ENCODE measurements around the gene GRIN3A.

GRIN3A gene

DNA sequence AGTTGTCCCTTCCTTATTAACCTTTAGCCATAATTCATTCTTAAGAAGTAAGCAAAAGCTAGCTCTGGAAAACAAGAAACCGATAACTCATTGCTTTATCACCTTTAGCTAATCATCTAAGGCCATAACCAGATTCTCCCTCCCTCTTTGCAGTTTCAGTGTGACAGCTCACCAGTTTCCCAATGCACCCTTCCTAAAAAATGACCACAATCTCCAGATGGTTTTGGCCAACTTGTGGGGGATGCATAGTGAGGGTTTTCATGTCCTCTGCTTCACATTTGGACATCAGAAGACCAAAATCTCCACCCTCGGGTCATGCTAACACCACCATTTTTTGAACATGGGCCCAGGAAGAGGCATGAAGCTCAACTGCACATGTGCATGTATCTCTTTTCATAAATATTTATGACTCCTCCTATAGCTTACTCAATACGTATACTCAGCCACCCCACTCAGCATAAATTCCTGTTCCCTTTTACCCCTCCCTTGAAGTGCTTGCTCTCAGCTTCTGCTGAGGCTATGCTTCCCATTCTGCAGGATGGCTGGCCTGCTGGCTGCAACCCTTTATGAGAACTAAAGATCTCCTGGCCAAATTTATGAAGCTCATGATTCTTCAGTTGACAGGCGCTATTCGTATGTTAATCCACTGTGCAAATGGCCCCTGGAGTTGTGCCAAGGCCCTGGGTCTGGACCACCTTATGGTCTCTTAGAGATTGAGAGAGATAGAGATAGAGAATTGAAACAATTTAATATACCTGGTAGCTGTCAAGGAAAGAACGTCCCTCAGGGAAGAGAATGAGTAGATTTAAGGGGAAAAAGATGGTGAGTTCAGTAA lies 158.5 kb downstream of the GRIN3A start:
- TF ChIP-seq, protein P1, sequence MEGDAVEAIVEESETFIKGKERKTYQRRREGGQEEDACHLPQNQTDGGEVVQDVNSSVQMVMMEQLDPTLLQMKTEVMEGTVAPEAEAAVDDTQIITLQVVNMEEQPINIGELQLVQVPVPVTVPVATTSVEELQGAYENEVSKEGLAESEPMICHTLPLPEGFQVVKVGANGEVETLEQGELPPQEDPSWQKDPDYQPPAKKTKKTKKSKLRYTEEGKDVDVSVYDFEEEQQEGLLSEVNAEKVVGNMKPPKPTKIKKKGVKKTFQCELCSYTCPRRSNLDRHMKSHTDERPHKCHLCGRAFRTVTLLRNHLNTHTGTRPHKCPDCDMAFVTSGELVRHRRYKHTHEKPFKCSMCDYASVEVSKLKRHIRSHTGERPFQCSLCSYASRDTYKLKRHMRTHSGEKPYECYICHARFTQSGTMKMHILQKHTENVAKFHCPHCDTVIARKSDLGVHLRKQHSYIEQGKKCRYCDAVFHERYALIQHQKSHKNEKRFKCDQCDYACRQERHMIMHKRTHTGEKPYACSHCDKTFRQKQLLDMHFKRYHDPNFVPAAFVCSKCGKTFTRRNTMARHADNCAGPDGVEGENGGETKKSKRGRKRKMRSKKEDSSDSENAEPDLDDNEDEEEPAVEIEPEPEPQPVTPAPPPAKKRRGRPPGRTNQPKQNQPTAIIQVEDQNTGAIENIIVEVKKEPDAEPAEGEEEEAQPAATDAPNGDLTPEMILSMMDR (IDR thresholded peaks at IDR 0.05; ENCODE audit: low read depth, low read length): no peak
- H3K4me3 ChIP-seq (replicated peaks in 1 of 2; ENCODE audit: low read depth in 2 of 2, low read length in 2 of 2): no peak overlapping the region
- no peak for DNase-seq (ENCODE audit: low read depth in 2 of 2)

DNA sequence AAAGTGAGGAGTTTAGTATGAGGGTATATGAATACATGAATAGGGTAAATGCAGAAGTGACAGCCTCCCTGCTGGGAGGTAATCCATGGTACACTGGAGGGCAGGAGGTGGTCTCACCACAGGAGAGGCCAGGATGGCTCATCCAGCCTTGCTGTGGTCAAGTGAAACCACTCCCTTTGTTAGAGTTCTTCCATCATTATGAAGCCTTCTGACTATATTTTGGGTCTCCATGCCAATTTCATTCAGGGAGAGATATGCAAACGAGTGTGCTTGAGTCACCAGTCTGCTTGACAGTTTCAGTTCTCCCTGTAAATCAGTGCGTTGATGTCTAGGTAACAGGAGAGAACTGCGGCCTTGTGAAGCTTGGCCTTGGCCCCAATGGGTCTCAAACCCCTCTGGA lies 160.1 kb downstream of the GRIN3A start:
- TF ChIP-seq, protein P1 (IDR thresholded peaks at IDR 0.05; ENCODE audit: low read depth, low read length): no peak
- no peak for DNase-seq (ENCODE audit: low read depth in 2 of 2)
- no peak overlapping the region for H3K4me3 ChIP-seq (replicated peaks in 1 of 2; ENCODE audit: low read depth in 2 of 2, low read length in 2 of 2)

DNA sequence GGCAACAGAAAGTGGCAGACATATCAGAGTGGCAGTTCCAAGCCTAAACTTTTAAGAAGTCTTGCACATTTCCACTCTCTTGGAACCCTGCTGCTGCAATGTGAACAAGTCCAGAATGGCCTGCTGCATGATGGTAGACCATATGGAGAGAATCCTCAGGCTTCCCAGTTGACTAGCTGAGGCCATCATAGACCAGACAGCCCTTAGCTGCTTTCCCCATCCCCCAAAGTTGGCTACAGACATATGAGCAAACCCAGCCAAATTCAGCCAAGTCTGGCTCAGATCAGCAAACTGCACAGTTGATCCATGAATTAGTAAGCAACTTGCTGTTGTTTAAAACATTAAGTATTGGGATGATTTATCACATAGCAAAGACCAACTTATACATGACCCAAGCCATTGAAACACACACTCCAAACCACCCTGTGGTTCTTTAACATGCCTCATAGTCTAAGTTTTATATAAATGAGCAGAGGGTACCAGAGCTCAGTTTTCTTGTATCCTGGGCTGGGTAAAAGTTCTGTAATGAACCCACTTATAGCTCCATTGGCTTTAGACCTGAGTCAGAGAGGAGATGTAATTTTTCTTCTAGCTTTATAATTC lies 163.6 kb downstream of the GRIN3A start:
- no peak for DNase-seq (ENCODE audit: low read depth in 2 of 2)
- TF ChIP-seq, protein P1 (IDR thresholded peaks at IDR 0.05; ENCODE audit: low read depth, low read length): no peak
- H3K4me3 ChIP-seq (replicated peaks in 1 of 2; ENCODE audit: low read depth in 2 of 2, low read length in 2 of 2): no peak overlapping the region

DNA sequence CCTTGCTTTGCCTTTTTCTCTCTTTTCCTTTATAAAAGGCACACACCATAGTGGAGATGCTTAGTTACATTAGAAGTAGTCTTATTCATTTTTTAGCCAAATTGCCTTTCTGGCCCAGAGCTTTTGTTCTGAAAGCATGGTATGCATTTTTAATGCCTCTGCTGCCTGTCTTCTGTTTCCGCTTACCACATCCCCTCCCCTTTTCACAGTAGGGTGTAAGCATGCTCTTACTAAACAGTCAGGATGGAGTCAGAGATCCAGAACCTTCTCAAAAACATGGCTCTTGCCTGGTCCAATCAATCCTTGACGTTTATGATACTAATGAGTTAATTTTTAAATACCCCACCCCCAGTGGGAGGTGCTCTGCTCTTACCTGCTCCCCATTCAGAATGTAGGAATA lies 166.1 kb downstream of the GRIN3A start:
- H3K4me3 ChIP-seq (replicated peaks in 1 of 2; ENCODE audit: low read depth in 2 of 2, low read length in 2 of 2): no peak overlapping the region
- TF ChIP-seq, protein P1 (IDR thresholded peaks at IDR 0.05; ENCODE audit: low read depth, low read length): no peak
- DNase-seq (ENCODE audit: low read depth in 2 of 2): no peak

DNA sequence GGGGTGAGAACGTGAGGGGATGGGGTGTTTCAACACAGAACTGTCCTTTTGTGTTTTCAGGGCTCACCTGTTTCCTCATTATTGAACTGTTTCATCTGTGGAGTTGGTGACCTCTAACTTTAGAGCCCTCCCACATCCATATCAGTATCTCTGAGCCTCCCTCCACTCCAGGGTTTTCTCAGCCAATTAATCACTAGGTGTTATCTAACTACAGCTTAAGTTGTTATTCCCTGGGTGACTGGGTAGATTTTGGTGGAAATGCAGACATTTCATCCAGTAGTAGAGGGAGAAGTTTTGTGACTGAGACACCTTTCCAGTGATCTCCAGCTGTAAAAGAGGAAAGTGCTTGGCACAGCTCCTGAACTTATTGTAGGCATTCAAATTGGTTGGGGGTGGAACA lies 167.3 kb downstream of the GRIN3A start:
- no peak for DNase-seq (ENCODE audit: low read depth in 2 of 2)
- no peak overlapping the region for H3K4me3 ChIP-seq (replicated peaks in 1 of 2; ENCODE audit: low read depth in 2 of 2, low read length in 2 of 2)
- TF ChIP-seq, protein P1 (IDR thresholded peaks at IDR 0.05; ENCODE audit: low read depth, low read length): no peak

DNA sequence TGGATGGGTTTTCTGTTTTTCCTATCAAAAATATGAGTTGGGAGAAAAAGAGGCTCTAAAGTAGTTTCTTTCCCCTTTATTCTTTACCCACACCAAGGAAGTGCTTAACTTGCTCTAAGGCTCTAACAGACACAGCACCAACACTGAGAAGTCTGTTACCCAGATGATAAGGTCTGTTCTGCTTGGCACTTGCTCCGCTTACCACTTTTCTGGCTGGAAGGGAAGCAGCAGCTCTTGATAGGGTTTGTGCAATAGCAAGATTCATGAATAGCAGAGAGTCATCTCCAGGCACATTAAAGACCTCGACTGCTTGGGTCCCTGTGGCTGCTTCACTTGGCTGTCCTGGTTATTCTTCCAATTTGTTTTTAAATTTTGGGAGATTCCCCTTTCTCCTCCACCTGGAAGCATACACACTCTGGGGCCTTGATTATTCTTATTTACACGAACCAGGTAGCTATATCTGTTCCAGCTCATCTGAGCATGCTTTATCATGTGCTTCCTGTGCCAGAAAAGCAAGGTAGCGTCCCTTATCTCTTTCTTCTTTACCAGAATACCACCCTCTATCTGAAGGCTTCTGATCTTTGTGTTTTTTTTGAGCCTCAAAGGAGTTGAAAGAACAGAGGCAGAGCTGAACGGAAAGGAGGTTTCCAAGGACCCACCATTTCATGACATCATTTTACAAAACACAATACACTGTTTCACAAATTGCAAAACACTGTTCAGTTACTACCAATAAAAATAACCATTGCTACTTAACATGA lies 168.5 kb downstream of the GRIN3A start:
- DNase-seq (ENCODE audit: low read depth in 2 of 2): peak in 1 of 2 donors; percentile 3
- TF ChIP-seq, protein P1 (IDR thresholded peaks at IDR 0.05; ENCODE audit: low read depth, low read length): no peak
- H3K4me3 ChIP-seq (replicated peaks in 1 of 2; ENCODE audit: low read depth in 2 of 2, low read length in 2 of 2): no peak overlapping the region

All from cardiac fibroblast (primary cell).